Suppressor macrophage treated with lipopolysaccharide for 4 hours (primary cell): ENCODE measurements around the gene FAM13B.
"Not testable (repeated sequence)": the region's sequence is repeated elsewhere in the genome, so short reads cannot be mapped to it uniquely, and the experiment has no call there.

Experiments used
- DNase-seq: peaks from one replicate; pipeline ENCODE4 v3.0.0-alpha.2; 2020

Gene FAM13B

GRCh38 chr5:137959488-137959887 is 73.4 kb downstream of the FAM13B start:
- DNase-seq = no peak

- DNase-seq = no peak
Observed at GRCh38 chr5:137957948-137958347, 74.9 kb downstream of the FAM13B start.

- no peak for DNase-seq
Observed at GRCh38 chr5:137954131-137954879, 78.6 kb downstream of the FAM13B start.

GRCh38 chr5:137945825-137946224 is 87.1 kb downstream of the FAM13B start:
- no peak for DNase-seq

- not testable (repeated sequence) for DNase-seq
Observed at GRCh38 chr5:137944280-137944679, 88.6 kb downstream of the FAM13B start.

GRCh38 chr5:137939331-137939730 is 93.5 kb downstream of the FAM13B start:
- no peak for DNase-seq

- no peak for DNase-seq
Observed at GRCh38 chr5:137938751-137939143, 94.1 kb downstream of the FAM13B start.

GRCh38 chr5:137937994-137938750 is 94.7 kb downstream of the FAM13B start:
- no peak for DNase-seq

GRCh38 chr5:137935694-137936093 is 97.2 kb downstream of the FAM13B start:
- no peak for DNase-seq

GRCh38 chr5:137935190-137935589 is 97.7 kb downstream of the FAM13B start:
- no peak for DNase-seq

- DNase-seq = no peak
Observed at GRCh38 chr5:137933491-137933911, 99.4 kb downstream of the FAM13B start.

- DNase-seq = no peak
Observed at GRCh38 chr5:137932800-137933199, 100.1 kb downstream of the FAM13B start.

GRCh38 chr5:137923856-137924255 is 109.0 kb downstream of the FAM13B start:
- no peak for DNase-seq

- no peak for DNase-seq
Observed at GRCh38 chr5:137921931-137922330, 110.9 kb downstream of the FAM13B start.

GRCh38 chr5:137916923-137917322 is 116.0 kb downstream of the FAM13B start:
- DNase-seq = no peak

- DNase-seq = no peak
Observed at GRCh38 chr5:137914758-137915157, 118.1 kb downstream of the FAM13B start.

- no peak for DNase-seq
Observed at GRCh38 chr5:137902408-137903133, 130.3 kb downstream of the FAM13B start.

- peak; percentile 62 for DNase-seq
Observed at GRCh38 chr5:137901011-137901817, 131.7 kb downstream of the FAM13B start.

GRCh38 chr5:137899493-137899892 is 133.4 kb downstream of the FAM13B start:
- DNase-seq = no peak

- DNase-seq = no peak
Observed at GRCh38 chr5:137896560-137896959, 136.3 kb downstream of the FAM13B start.

GRCh38 chr5:137894586-137894985 is 138.3 kb downstream of the FAM13B start:
- no peak for DNase-seq

GRCh38 chr5:137891849-137892248 is 141.0 kb downstream of the FAM13B start:
- DNase-seq = no peak

GRCh38 chr5:137890845-137891244 is 142.0 kb downstream of the FAM13B start:
- no peak for DNase-seq
